ENCODE measurements around the gene SLC47A1. TPM values are rescaled to one million over a fixed set of nuclear protein-coding genes. Genes with fewer than 3 reads are reported as not detected.

The SLC47A1 gene
- total RNA-seq, 1 donor from 2014 or later: 13.4 TPM

DNA sequence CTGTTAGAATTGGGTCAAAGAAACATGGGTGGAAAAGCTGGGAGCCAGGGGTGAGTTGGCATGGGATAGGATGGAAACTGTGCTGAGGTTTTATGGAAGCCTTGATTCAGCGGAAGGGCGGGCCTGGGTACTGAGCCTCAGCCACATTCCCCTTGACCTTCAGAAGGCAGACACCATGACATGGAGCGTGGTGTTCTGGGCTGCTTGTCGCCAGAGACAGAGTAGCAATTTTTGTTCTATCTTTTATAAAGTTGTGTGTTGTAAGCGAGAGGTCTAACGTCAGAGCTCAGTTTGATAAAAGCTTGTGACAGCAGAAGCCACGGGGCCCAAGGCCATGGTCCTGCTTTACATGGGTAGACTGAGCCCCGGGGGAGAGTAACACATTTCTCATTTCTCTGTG lies 50.2 kb downstream of the SLC47A1 start:
- H3K36me3 ChIP-seq: no peaks in the 10 kb centered on the region
- ATAC-seq (no peak), DNase-seq (no peak)
- no peak overlapping the region for H3K27ac ChIP-seq
- no peaks in the 10 kb centered on the region for H3K9me3 ChIP-seq
- H3K4me1 ChIP-seq: no peaks in the 10 kb centered on the region
- H3K4me3 ChIP-seq: no peak overlapping the region
- intact Hi-C loops (cut with DNase I): no loop called here
- TF ChIP-seq, protein P1, sequence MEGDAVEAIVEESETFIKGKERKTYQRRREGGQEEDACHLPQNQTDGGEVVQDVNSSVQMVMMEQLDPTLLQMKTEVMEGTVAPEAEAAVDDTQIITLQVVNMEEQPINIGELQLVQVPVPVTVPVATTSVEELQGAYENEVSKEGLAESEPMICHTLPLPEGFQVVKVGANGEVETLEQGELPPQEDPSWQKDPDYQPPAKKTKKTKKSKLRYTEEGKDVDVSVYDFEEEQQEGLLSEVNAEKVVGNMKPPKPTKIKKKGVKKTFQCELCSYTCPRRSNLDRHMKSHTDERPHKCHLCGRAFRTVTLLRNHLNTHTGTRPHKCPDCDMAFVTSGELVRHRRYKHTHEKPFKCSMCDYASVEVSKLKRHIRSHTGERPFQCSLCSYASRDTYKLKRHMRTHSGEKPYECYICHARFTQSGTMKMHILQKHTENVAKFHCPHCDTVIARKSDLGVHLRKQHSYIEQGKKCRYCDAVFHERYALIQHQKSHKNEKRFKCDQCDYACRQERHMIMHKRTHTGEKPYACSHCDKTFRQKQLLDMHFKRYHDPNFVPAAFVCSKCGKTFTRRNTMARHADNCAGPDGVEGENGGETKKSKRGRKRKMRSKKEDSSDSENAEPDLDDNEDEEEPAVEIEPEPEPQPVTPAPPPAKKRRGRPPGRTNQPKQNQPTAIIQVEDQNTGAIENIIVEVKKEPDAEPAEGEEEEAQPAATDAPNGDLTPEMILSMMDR (IDR thresholded peaks at IDR 0.05): no peak
- H3K27me3 ChIP-seq: peaks cover 6% of the 10 kb centered on the region

- TF ChIP-seq, protein P1 (IDR thresholded peaks at IDR 0.05): no peak
Observed at GRCh38 chr17:19590451-19590850, 56.8 kb downstream of the SLC47A1 start.

GRCh38 chr17:19590912-19591551 lies 57.4 kb downstream of the SLC47A1 start:
- Histone ChIP-seq H3K27me3 (no peaks in the 10 kb centered on the region), H3K27ac (no peak overlapping the region), H3K36me3 (no peaks in the 10 kb centered on the region), H3K4me3 (no peak overlapping the region), H3K4me1 (no peaks in the 10 kb centered on the region), H3K9me3 (no peaks in the 10 kb centered on the region)
- intact Hi-C loops (cut with DNase I): no loop called here
- ATAC-seq: no peak
- no peak for DNase-seq
- TF ChIP-seq, protein P1 (IDR thresholded peaks at IDR 0.05): no peak

More at GRCh38 chr17:19590451-19590850, 56.8 kb downstream of the SLC47A1 start:
- Histone ChIP-seq H3K27me3 (no peaks in the 10 kb centered on the region), H3K4me1 (no peaks in the 10 kb centered on the region), H3K4me3 (no peak overlapping the region), H3K27ac (no peak overlapping the region), H3K36me3 (no peaks in the 10 kb centered on the region), H3K9me3 (no peaks in the 10 kb centered on the region)
- intact Hi-C loops (cut with DNase I): no loop called here
- ATAC-seq: no peak
- no peak for DNase-seq

DNA sequence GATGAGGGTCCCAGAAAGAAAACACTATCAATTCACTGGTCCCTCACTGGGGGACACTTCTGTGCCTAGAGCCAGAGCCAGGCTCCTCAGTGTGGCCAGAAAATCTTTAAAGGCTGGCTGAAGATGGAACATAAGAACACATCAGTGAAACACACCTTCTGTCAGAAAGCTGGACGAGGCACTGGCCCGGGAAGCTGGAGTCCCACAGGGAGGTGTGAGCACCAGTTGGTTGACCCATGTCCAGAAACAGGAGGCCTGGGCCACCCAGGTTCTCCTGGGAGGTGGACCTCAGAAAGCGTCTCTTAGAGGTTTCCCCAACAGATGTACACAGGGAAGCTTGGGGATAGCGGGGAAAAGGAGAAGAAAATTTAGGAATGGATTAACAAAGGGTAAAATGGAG lies 58.7 kb downstream of the SLC47A1 start:
- Histone ChIP-seq H3K36me3 (no peaks in the 10 kb centered on the region), H3K4me1 (no peaks in the 10 kb centered on the region), H3K9me3 (no peaks in the 10 kb centered on the region), H3K27ac (no peak overlapping the region), H3K4me3 (no peak overlapping the region), H3K27me3 (no peaks in the 10 kb centered on the region)
- intact Hi-C loops (cut with DNase I): no loop called here
- TF ChIP-seq, protein P1 (IDR thresholded peaks at IDR 0.05): no peak
- DNase-seq (no peak), ATAC-seq (no peak)

DNA sequence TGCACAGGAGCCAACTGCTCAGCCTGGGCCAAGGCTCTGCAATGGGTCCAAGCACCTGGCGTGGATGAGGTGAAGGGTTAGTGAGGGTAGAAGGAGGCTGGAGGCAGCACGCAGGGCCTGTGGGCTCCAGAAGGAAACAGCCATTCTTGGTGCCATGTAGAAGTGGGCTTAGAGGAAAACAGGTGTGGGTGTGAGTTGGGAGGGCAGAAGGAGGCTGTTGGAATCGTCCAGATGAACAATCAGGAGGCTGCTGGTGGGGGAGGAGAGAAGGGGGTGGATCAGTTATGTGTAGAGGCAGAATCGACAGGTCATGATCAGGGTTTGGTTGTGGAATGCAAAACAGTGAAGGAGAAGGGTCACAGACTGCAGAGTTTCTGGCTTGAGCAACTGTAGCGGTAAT lies 63.2 kb downstream of the SLC47A1 start:
- intact Hi-C loops (cut with DNase I): no loop called here
- DNase-seq (no peak), ATAC-seq (no peak)
- no peak overlapping the region for H3K4me3 ChIP-seq
- TF ChIP-seq, protein P1 (IDR thresholded peaks at IDR 0.05): no peak
- H3K27ac ChIP-seq: no peak overlapping the region
- no peaks in the 10 kb centered on the region for H3K27me3 ChIP-seq
- H3K9me3 ChIP-seq: no peaks in the 10 kb centered on the region
- no peaks in the 10 kb centered on the region for H3K36me3 ChIP-seq
- H3K4me1 ChIP-seq: no peaks in the 10 kb centered on the region

DNA sequence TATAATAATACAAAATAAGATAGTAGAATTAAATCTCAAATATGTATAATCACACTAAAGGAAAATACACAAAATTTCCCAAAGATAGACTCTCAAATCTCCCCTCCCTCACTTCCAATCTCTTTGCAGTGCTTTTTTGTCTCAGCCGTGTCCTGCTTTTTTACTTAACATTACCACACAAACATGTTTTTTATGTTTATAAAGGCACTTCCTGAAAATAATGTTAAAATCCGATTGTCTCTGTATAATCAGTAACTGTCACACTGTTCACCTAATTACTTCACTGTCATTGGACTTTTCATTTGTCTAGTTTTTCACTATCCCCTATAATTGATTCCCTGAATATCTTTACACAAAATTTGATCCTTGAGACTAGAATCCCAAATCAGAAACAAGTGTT lies 76.7 kb downstream of the SLC47A1 start:
- no peaks in the 10 kb centered on the region for H3K9me3 ChIP-seq
- H3K36me3 ChIP-seq: no peaks in the 10 kb centered on the region
- intact Hi-C loops (cut with DNase I): no loop called here
- H3K27ac ChIP-seq: no peak overlapping the region
- H3K27me3 ChIP-seq: no peaks in the 10 kb centered on the region
- TF ChIP-seq, protein P1 (IDR thresholded peaks at IDR 0.05): no peak
- H3K4me1 ChIP-seq: no peaks in the 10 kb centered on the region
- ATAC-seq: no peak
- no peak for DNase-seq
- H3K4me3 ChIP-seq: no peak overlapping the region

Data from upper lobe of right lung (tissue), 1 donor.